HG02840 (cell line): ENCODE measurements around the gene TMEM144.
"Not testable (repeated sequence)": the region's sequence is repeated elsewhere in the genome, so short reads cannot be mapped to it uniquely, and the experiment has no call there.

Experiments used
- ATAC-seq: cut with Tn5 transposase; IDR thresholded peaks from one replicate; pipeline ENCODE4 v1.9.1; 2021; ENCODE audit warnings: mild to moderate bottlenecking, moderate library complexity, moderate number of reproducible peaks; ENCODE audit not compliant: unreplicated experiment, low FRiP score

TMEM144 gene

DNA sequence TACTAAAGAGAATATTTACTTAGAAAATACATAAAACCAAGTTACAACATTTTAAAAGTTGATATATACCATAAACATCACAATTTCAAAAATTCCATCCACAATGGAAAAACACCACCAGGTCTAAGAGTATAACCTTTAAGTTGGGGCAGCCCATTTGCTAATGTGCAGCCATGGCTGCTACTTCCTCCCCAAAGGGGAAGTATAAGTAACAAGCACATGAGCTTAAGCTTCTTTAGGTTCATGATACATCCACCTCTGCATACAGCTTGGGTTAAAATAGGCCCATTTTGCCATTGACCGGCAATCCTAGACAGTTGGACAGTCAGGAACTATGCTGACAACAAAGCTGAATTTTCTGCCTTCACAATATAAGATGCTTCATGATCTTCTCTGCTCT is 20.9 kb upstream of the TMEM144 start:
- no peak for ATAC-seq

DNA sequence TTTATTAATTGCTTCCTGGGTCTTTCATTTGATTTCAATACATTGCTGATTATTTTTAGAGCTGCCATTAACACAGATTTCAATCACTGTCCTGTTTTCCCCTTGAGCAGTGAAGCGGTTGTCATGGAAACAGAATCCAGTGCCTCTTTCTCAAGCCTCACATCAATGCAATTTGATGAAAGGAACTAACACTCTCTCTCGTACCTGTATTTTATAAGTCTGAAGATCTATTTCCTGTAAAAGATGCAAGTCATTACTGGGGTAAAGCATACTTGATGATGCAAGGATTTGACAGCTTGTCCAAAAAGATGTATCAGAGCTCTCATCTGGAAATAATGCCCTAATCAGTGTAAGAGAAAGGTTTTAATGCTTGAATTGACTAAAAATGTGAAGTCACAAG is 19.6 kb upstream of the TMEM144 start:
- no peak for ATAC-seq

GRCh38 chr4:158192439-158193158 is 17.7 kb upstream of the TMEM144 start:
- ATAC-seq = no peak

- no peak for ATAC-seq
Observed at GRCh38 chr4:158193171-158193749, 17.0 kb upstream of the TMEM144 start.

DNA sequence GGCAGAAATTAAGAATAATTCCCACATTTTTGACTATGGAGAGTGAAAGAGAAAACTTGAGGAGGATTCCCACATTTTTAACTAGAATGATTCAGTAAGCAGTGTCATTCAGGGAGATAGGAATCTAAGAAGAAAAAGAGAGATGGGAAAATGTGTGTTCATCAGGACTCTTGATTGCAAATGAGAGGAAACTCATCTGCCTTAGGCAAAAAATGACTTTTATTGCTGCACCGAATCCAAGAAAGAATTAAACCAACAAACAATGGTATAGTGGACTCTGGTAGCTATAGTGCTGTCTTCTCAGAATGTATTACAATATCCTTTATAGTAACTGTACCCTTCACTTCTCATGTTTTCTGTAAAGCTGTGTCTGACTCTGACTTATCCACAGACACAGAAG is 15.0 kb upstream of the TMEM144 start:
- ATAC-seq = no peak

DNA sequence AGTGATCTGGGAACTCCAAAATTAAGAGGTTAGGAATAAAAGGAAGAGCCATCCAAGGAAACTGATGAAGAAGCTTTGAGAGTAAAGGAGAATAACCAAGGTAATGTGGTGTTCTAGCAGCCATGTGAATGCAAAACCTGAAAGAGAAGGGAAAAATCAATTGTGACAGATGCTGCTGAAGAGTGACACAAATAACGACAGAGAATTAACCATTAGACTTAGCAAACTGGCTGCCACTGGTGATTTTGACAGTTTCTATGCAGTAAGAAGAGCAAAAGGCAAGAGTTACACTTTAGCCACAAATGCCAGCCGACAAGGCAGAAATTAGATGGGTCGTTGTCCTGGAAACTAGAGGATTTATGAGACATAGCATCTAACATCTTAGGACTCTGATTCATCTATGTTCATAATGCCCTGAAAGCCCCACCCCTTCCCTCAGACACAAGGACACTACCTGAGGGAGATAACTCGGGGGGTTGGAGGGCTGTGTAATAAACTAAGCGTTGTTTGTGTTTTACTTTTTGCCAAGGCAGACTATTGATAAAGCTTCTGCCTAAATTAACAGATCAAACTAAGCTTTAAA is 13.0 kb upstream of the TMEM144 start:
- no peak for ATAC-seq

DNA sequence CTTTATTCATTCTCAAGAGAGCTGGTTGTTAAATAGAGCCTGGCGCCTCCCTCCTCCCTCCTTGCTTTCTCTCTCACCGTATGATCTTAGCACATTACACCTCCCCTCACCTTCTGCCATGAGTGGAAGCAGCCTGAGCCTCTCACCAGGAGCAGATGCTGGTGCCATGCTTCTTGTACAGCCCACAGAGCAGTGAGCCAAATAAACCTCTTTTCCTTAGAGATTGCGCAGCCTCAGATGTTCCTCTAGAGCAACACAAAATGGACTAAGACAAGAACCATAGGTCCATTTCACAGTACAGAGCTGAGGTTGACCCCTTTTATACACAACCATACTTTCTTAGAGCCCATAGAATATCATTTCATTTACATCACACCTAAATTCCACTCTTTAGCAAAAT is 10.1 kb upstream of the TMEM144 start:
- ATAC-seq = no peak

DNA sequence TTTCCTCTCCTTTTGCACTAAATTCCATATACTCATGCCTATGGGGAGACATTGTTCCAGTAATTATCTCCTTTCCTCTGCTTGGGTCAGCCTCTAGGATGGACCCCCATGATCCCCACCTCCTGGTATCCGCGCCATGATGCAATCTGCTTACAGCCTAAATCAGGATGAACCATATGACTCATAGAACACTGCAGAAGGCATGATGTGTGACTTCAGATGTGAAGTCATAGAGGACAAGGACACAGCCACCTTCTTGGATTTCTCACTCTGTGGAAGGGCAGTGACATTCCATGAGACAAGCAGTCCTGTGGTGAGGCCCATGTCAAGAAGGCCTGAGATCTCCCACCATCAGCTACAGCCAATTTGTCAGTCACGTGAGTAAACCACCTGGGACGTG is 9.0 kb upstream of the TMEM144 start:
- ATAC-seq = no peak

DNA sequence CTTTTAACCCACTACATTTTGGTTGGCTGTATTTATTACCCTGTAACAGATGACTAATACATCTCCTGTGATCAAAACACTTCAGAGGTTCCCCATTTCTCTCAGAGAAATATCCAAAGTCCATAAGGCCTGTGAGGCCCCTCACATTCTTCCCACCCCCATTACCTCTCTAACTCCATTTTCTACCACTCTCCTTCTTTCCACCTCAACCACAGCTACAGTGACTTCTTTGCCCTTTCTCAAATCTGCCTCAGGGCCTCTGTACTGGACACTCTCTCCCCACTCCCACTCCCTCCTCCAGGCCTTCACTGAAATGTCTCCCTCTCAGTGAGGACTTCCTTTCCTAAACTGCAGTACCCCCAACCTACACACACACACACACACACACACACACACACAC is 8.4 kb upstream of the TMEM144 start:
- ATAC-seq = no peak

GRCh38 chr4:158202481-158202880 is 7.8 kb upstream of the TMEM144 start:
- no peak for ATAC-seq

- ATAC-seq = no peak
Observed at GRCh38 chr4:158203436-158203835, 6.8 kb upstream of the TMEM144 start.

- ATAC-seq = no peak
Observed at GRCh38 chr4:158203929-158204328, 6.4 kb upstream of the TMEM144 start.

DNA sequence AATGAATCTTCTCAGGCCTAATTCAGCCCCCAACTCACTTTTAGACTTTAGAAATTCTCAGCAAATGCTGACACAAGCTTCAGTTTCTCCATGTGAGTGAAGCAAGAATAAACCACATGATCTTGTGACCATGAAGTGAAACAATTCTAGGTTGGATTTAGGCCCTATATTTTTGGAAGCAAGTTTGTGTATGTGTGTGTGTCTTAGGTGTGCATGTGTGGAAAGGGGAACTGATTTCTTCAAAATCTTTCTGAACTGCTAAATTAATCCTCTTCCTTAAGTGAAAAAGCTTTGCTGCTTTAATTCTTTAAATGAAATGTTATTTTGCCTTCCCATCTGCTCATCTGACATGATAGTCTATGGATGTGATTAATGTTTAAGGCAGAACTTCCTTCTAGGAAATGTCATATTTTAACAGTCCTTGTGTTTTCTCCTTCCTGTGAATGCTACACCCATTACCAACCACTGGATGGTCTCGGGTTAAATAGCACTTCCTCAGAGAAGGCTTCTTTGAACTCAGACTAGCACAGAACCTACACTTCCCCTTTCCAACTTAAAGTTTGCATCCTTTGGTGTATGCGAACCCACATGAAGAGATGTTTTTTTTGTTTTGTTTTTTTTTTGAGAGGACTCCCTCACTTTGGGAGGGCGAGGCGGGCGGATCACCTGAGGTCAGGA is 1.2 kb upstream of the TMEM144 start:
- peak; percentile 75 for ATAC-seq

DNA sequence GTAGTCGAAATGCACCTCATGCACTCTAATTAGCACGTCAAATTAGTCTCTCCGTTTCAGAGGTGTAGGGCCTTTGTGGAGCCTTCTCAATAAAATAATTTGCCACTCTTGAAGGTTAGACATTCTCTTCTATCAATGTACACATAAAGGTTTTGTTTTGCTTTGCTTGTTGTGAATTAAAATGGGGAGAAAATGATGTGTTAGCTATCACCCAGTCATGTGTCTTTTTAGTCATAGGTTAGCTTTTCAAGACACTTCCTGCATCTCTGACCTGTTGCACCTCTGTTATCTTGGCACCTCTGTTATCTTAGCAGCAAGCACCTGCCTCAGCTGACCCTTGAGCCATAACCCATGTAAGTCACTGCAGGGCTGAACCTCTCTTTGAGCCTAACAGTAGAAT is 936 bp downstream of the TMEM144 start:
- no peak for ATAC-seq

DNA sequence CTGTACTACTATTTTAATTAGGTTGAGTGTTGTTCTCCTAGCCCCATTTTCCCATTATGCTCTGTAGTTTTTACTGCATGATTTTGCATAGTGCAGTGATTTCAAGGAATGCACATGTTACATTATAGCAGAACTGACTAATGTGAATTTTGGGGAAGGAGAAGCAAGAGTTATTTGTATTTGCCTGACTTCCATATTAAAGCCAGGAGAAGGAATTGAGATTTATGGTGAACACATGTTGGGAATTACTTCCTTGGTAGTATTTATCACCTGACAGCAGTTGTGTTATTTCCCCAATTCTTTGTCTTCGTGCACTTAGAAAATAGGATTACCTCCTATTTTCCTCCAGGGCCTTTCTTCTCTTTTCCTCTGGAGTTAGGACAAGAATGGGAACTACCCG is 3.2 kb downstream of the TMEM144 start:
- ATAC-seq = no peak

GRCh38 chr4:158214856-158215255 is 4.6 kb downstream of the TMEM144 start:
- no peak for ATAC-seq

GRCh38 chr4:158217763-158218162 is 7.5 kb downstream of the TMEM144 start:
- ATAC-seq = no peak

DNA sequence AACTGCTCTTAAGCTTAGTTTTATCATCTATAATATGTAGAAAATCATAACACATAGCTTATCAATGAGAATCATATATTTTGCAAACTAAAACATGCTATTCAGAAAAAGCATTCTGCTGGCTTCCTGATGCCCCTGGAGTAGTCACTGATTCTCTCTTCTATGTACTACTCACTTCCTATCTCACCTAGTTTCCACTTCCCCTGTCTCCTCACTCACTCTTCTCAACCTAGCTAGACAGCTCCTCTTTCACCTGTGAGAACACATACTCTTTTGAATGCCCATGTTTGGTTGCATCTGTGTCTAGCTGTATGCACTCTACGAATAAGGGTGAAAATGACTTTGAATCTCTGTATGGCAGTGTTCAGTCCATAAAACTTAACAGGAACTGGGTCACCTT is 9.3 kb downstream of the TMEM144 start:
- no peak for ATAC-seq

DNA sequence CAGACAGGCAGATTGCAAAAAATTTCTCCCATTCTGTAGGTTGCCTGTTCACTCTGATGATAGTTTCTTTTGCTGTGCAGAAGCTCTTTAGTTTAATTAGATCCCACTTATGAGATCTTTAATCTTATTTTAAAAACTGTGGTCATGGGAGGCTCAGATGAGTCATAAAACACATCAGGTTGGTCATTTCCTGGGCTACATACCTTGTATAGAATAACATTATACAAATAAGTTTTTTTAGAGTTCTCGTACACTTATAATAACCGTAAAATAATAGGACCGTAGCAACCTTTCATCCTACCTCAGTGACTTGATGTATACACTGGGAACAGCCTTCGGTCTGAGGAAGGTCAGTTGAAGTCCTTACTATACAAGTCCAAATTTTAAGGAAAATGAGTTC is 14.0 kb downstream of the TMEM144 start:
- not testable (repeated sequence) for ATAC-seq

DNA sequence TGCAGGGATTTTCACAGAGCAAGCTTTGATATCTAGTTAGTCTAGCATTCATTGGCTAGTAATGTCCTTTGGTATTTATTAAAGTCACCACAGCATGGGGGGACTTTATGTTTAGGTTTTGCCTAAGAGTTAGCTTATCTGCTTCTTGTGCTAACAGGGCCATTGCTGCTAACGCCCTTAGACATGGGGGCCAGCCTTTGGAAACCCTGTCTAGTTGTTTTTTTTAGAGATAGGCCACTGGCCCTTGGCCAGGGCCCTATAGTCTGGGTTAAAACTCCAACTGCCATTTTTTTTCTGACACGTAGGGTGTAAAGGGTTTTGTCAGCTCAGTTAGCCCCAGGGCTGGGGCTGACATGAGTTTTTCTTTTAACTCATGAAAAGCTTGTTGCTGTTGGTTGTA is 14.7 kb downstream of the TMEM144 start:
- not testable (repeated sequence) for ATAC-seq

DNA sequence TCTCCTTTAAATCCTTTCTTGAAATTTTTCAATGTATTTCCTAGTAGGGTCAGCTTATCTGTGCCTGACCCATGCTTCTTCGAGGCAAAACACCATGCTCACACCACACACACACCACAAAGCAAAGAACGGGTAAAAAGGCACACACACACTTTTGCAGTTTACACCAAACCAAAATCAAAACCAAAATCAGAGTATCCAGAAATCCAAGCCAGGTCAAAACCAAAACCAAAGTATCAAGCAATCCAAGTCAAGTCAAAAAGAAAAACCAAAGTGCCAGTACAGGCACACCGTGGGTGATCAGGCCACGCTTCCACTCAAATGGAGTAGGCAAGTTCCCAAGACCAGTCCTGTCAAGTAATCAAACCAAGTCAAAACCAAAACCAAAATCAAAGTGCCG is 17.6 kb downstream of the TMEM144 start:
- not testable (repeated sequence) for ATAC-seq

DNA sequence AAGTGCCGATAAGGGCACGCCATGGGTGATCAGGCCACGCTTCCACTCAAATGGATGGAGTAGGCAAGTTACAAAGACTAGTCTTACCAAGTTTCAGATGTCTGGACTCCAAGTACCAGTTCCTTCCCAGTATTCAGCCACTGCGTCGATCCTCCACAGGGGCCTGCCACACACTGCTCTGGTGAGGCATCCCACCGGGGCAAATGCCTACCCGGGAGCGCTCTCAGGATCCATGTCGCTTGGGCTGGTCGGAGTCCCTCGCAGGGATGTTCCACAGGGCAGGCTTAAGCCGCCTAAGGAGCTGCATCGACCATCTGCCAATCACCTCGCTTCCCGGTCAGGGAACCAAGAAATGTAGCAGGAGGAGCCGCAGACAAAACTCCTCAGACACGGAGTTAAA is 18.1 kb downstream of the TMEM144 start:
- ATAC-seq = not testable (repeated sequence)
